CD14-positive monocyte (primary cell): ENCODE results near the gene TMEM232. TPM values are rescaled to one million over a fixed set of nuclear protein-coding genes. Genes with fewer than 3 reads are reported as not detected.

ENCODE experiments used
- DNase-seq, 3 donors: peaks; one replicate each; pipeline ENCODE4 v3.0.0-alpha.2; 2011 to 2022
- H2AFZ ChIP-seq: 2 replicates; pipeline ENCODE4 v1.6.0; 2012; ENCODE audit warnings: mild to moderate bottlenecking, low read depth, low read length, inconsistent platforms; ENCODE audit not compliant: insufficient read depth, poor library complexity, severe bottlenecking
- H3K27ac ChIP-seq, 2 donors: 1 replicate in 1 of 2; 2 replicates in 1 of 2; pipeline ENCODE4 v1.5.1; 2012 to 2013; ENCODE audit warnings: low read length in 2 of 2, control low read depth in 1 of 2, inconsistent platforms in 1 of 2, low read depth in 1 of 2, mild to moderate bottlenecking in 1 of 2
- H3K27me3 ChIP-seq, 2 donors: one replicate each; pipeline versions ENCODE4 v1.6.0 to v1.6.1; 2011 to 2013; ENCODE audit warnings: low read length in 2 of 2; ENCODE audit not compliant: control insufficient read depth in 2 of 2, insufficient read depth in 2 of 2
- H3K36me3 ChIP-seq, 2 donors: replicated peaks in 1 of 2; 1 replicate in 1 of 2; 2 replicates in 1 of 2; pipeline versions ENCODE4 v1.5.1 to v1.6.1; 2012 to 2013; ENCODE audit warnings: low read length in 2 of 2, control low read depth in 1 of 2, inconsistent platforms in 1 of 2, mild to moderate bottlenecking in 1 of 2; ENCODE audit not compliant: insufficient read depth in 2 of 2, control insufficient read depth in 1 of 2
- H3K4me1 ChIP-seq, 2 donors: 1 replicate in 1 of 2; 2 replicates in 1 of 2; pipeline versions ENCODE4 v1.5.1 to v1.6.1; 2012 to 2013; ENCODE audit warnings: low read length in 2 of 2, control low read depth in 1 of 2, inconsistent platforms in 1 of 2, mild to moderate bottlenecking in 1 of 2, moderate library complexity in 1 of 2; ENCODE audit not compliant: insufficient read depth in 2 of 2, control insufficient read depth in 1 of 2
- H3K4me2 ChIP-seq: replicated peaks from 2 replicates; pipeline ENCODE3; 2012; ENCODE audit warnings: low read length, moderate library complexity, mild to moderate bottlenecking; ENCODE audit not compliant: poor library complexity, severe bottlenecking; ENCODE audit errors: extremely low read depth
- H3K4me3 ChIP-seq, 3 experiments: fragments of 200-600 bp in 1 of 3; sonication (generic) in 1 of 3; replicated peaks in 1 of 3; 1 replicate in 2 of 3; 2 replicates in 1 of 3; pipeline ENCODE4 v1.5.1; 2011 to 2013; ENCODE audit warnings: low read length in 3 of 3, mild to moderate bottlenecking in 3 of 3, control low read depth in 2 of 3, low read depth in 2 of 3, inconsistent platforms in 1 of 3, moderate library complexity in 1 of 3
- H3K79me2 ChIP-seq: 2 replicates; pipeline ENCODE4 v1.6.0; 2012; ENCODE audit warnings: mild to moderate bottlenecking, control low read depth, inconsistent platforms, low read length, moderate library complexity; ENCODE audit not compliant: insufficient read depth
- H3K9ac ChIP-seq: 2 replicates; pipeline ENCODE4 v1.6.0; 2017; ENCODE audit warnings: low read length, mild to moderate bottlenecking; ENCODE audit not compliant: insufficient read depth, poor library complexity, severe bottlenecking
- H3K9me3 ChIP-seq, 2 donors: replicated peaks in 1 of 2; 1 replicate in 1 of 2; 2 replicates in 1 of 2; pipeline versions ENCODE4 v1.5.1 to v1.6.1; 2012 to 2013; ENCODE audit warnings: low read length in 2 of 2, control low read depth in 1 of 2; ENCODE audit not compliant: control insufficient read depth in 1 of 2, insufficient read depth in 1 of 2
- H4K20me1 ChIP-seq: 2 replicates; pipeline ENCODE4 v1.6.0; 2012; ENCODE audit warnings: mild to moderate bottlenecking, low read length, control low read depth, moderate library complexity; ENCODE audit not compliant: insufficient read depth
- H3K27ac Mint-ChIP-seq, 7 donors: one replicate each; pipeline ENCODE4 v1.8.0; 2020; ENCODE audit warnings: mild to moderate bottlenecking in 7 of 7, mixed read lengths in 7 of 7, moderate library complexity in 6 of 7, inconsistent platforms in 2 of 7
- H3K27me3 Mint-ChIP-seq, 3 donors: one replicate each; pipeline ENCODE4 v1.8.0; 2021 to 2022; ENCODE audit warnings: low read depth in 3 of 3, mild to moderate bottlenecking in 3 of 3, mixed read lengths in 3 of 3, moderate library complexity in 3 of 3, inconsistent platforms in 1 of 3
- H3K36me3 Mint-ChIP-seq, 2 donors: one replicate each; pipeline ENCODE4 v1.8.0; 2020; ENCODE audit warnings: mixed read lengths in 2 of 2, inconsistent platforms in 1 of 2, mild to moderate bottlenecking in 1 of 2
- H3K4me1 Mint-ChIP-seq: one replicate; pipeline ENCODE4 v1.8.0; 2020; ENCODE audit warnings: mild to moderate bottlenecking, mixed read lengths
- H3K4me3 Mint-ChIP-seq, 2 donors: one replicate each; pipeline ENCODE4 v1.8.0; 2020; ENCODE audit warnings: mild to moderate bottlenecking in 2 of 2, mixed read lengths in 2 of 2, moderate library complexity in 1 of 2
- H3K9me3 Mint-ChIP-seq, 7 donors: one replicate each; pipeline ENCODE4 v1.8.0; 2020 to 2022; ENCODE audit warnings: mixed read lengths in 7 of 7, mild to moderate bottlenecking in 6 of 7, moderate library complexity in 6 of 7, inconsistent platforms in 2 of 7
- CTCF ChIP-seq: fragments of 200-600 bp; IDR thresholded peaks from one replicate; pipeline ENCODE4 v1.8.0; 2022; ENCODE audit warnings: antibody characterized with exemption, mild to moderate bottlenecking
- WGBS: methylation state at CpG from one replicate; pipeline ENCODE4 v1.1.5; 2013; ENCODE audit warnings: missing lambda C conversion rate; ENCODE audit not compliant: insufficient coverage; 5-methylcytosine and 5-hydroxymethylcytosine counted together
- intact Hi-C, 2 donors: fragments of 100-400 bp; cut with micrococcal nuclease; formaldehyde crosslinking; loops; one replicate each; pipeline versions ENCODE4 v1.15.0 to v1.15.1; 2023
- polyA plus RNA-seq, 3 donors: library from polyadenylated mRNA; depleted of rRNA in 1 of 3; unstranded in 2 of 3; stranded (reverse) in 1 of 3; fragments of 300-500 nt in 2 of 3; fragments of >200 nt in 1 of 3; fragmentation: Illumina TruSeq in 2 of 3; gene quantifications; 1 replicate in 2 of 3; 2 replicates in 1 of 3; pipeline ENCODE4 v1.2.3, GENCODE V29; 2012 to 2021

Gene TMEM232
- polyA plus RNA-seq, 3 donors = 0.04 to 1.4 (median 0.59) TPM

GRCh38 chr5:110376281-110376951 lies 350.1 kb downstream of the TMEM232 start:
- Histone ChIP-seq H3K9me3 (no peaks in the 10 kb centered on the region), H3K36me3 (no peaks in the 10 kb centered on the region), H3K4me2 (no peak overlapping the region), H3K9ac (no peak overlapping the region), H3K27ac (no peak overlapping the region), H2AFZ (no peak overlapping the region), H3K79me2 (no peaks in the 10 kb centered on the region), H3K4me1 (no peaks in the 10 kb centered on the region), H4K20me1 (no peaks in the 10 kb centered on the region), H3K4me3 (no peak overlapping the region), H3K27me3 (no peaks in the 10 kb centered on the region)
- no peak for TF ChIP-seq CTCF
- WGBS = 92% methylated on average over 2 of the region's 4 CpGs
- no peak overlapping the region for H3K4me3 Mint-ChIP-seq
- no peak for DNase-seq
- H3K27me3 Mint-ChIP-seq = no peaks in the 10 kb centered on the region
- H3K9me3 Mint-ChIP-seq = peaks cover 0 to 4% (median 0%) of the 10 kb centered on the region in 7 donors
- peaks cover 3% of the 10 kb centered on the region for H3K4me1 Mint-ChIP-seq
- intact Hi-C loops = no loop called here
- H3K27ac Mint-ChIP-seq = no peak overlapping the region
- no peaks in the 10 kb centered on the region for H3K36me3 Mint-ChIP-seq

- TF ChIP-seq CTCF = no peak
- Mint-ChIP-seq H3K4me3 (no peak overlapping the region), H3K36me3 (no peaks in the 10 kb centered on the region), H3K9me3 (peaks cover 0 to 8% (median 2%) of the 10 kb centered on the region in 7 donors), H3K4me1 (peaks cover 3% of the 10 kb centered on the region), H3K27me3 (no peaks in the 10 kb centered on the region), H3K27ac (no peak overlapping the region)
- intact Hi-C loops = no loop called here
- H2AFZ ChIP-seq = no peak overlapping the region
- no peaks in the 10 kb centered on the region for H3K9me3 ChIP-seq
- no peak overlapping the region for H3K4me3 ChIP-seq
- no peak overlapping the region for H3K4me2 ChIP-seq
- H4K20me1 ChIP-seq = no peaks in the 10 kb centered on the region
- H3K79me2 ChIP-seq = no peaks in the 10 kb centered on the region
- H3K27me3 ChIP-seq = no peaks in the 10 kb centered on the region
- peak in 1 of 3 donors; percentile 26 for DNase-seq
- no peak overlapping the region for H3K9ac ChIP-seq
- H3K36me3 ChIP-seq = no peaks in the 10 kb centered on the region
- H3K4me1 ChIP-seq = no peaks in the 10 kb centered on the region
- no peak overlapping the region for H3K27ac ChIP-seq
- 64% methylated on average over 2 of the region's 3 CpGs for WGBS
Measured at GRCh38 chr5:110371725-110372041, 354.8 kb downstream of the TMEM232 start.
